Testis (tissue), 3 donors: ENCODE results near the gene OR8G5. TPM values are rescaled to one million over a fixed set of nuclear protein-coding genes. Genes with fewer than 3 reads are reported as not detected.
"Not testable (repeated sequence)": the region's sequence is repeated elsewhere in the genome, so short reads cannot be mapped to it uniquely, and the experiment has no call there.

ENCODE experiments used
- DNase-seq: peaks from one replicate; pipeline ENCODE4 v3.0.0-alpha.2; 2019
- H3K27ac ChIP-seq, 2 donors: fragments of 200-600 bp; sonication (generic); one replicate each; pipeline ENCODE4 v1.5.1; 2019
- H3K27me3 ChIP-seq: fragments of 200-600 bp; sonication (generic); one replicate; pipeline ENCODE4 v1.5.1; 2019
- H3K36me3 ChIP-seq: fragments of 200-600 bp; sonication (generic); one replicate; pipeline ENCODE4 v1.5.1; 2017; ENCODE audit warnings: low read depth; ENCODE audit errors: missing control alignments
- H3K4me1 ChIP-seq: fragments of 200-600 bp; sonication (generic); one replicate; pipeline ENCODE4 v1.5.1; 2019
- H3K4me3 ChIP-seq, 2 donors: fragments of 200-600 bp; sonication (generic); one replicate each; pipeline ENCODE4 v1.5.1; 2017 to 2019
- H3K9me3 ChIP-seq: fragments of 200-600 bp; sonication (generic); one replicate; pipeline ENCODE4 v1.5.1; 2017
- POLR2A ChIP-seq: fragments of 450-650 bp; IDR thresholded peaks from one replicate; pipeline ENCODE4 v1.6.1; 2017; ENCODE audit warnings: antibody characterized with exemption, mild to moderate bottlenecking, moderate library complexity
- WGBS, 2 donors: methylation state at CpG; one replicate each; pipeline ENCODE4 v1.1.5; 2018; 5-methylcytosine and 5-hydroxymethylcytosine counted together
- intact Hi-C: fragments of 100-400 bp; cut with DNase I; formaldehyde crosslinking; loops from one replicate; pipeline ENCODE4 v1.15.1; 2023; ENCODE audit warnings: low total_unique reads
- polyA plus RNA-seq: library from polyadenylated mRNA; stranded (reverse); fragments of 350-450 nt; fragmentation: Illumina TruSeq; extraction: RNeasy Lipid Tissue Mini Kit (QIAGEN cat#74804); gene quantifications from one replicate; pipeline ENCODE4 v1.2.3, GENCODE V29; 2014; ENCODE audit warnings: low read depth, low replicate concordance; ENCODE audit not compliant: insufficient read depth
- total RNA-seq, 2 donors: library from RNA; depleted of rRNA; stranded (reverse); fragments of >200 nt; gene quantifications; one replicate each; pipeline ENCODE4 v1.2.3, GENCODE V29; 2016
- TF ChIP-seq, protein P1 (sequence below), 3 experiments: fragments of 450-650 bp in 2 of 3; fragments of 200-600 bp in 1 of 3; sonication (generic) in 1 of 3; IDR thresholded peaks; one replicate each; pipeline ENCODE4 v1.5.1; 2016 to 2019; ENCODE audit warnings: antibody characterized with exemption in 3 of 3, mild to moderate bottlenecking in 2 of 3, moderate library complexity in 1 of 3

Gene OR8G5
- total and polyA plus RNA-seq, 3 donors from 2014 or later, result 2.5 to 5.7 (median 4.5) TPM

- DNase-seq, result no peak
- no peak overlapping the region for H3K27ac ChIP-seq
- H3K4me3 ChIP-seq, result no peak overlapping the region
- H3K9me3 ChIP-seq, result no peaks in the 10 kb centered on the region
- intact Hi-C loops, result no loop called here
- H3K36me3 ChIP-seq, result no peaks in the 10 kb centered on the region
- H3K4me1 ChIP-seq, result no peaks in the 10 kb centered on the region
- H3K27me3 ChIP-seq, result no peaks in the 10 kb centered on the region
- 93 to 97% methylated on average over 1 of the region's 1 CpG for WGBS, 2 donors
- no peak for TF ChIP-seq POLR2A
- TF ChIP-seq, protein P1, sequence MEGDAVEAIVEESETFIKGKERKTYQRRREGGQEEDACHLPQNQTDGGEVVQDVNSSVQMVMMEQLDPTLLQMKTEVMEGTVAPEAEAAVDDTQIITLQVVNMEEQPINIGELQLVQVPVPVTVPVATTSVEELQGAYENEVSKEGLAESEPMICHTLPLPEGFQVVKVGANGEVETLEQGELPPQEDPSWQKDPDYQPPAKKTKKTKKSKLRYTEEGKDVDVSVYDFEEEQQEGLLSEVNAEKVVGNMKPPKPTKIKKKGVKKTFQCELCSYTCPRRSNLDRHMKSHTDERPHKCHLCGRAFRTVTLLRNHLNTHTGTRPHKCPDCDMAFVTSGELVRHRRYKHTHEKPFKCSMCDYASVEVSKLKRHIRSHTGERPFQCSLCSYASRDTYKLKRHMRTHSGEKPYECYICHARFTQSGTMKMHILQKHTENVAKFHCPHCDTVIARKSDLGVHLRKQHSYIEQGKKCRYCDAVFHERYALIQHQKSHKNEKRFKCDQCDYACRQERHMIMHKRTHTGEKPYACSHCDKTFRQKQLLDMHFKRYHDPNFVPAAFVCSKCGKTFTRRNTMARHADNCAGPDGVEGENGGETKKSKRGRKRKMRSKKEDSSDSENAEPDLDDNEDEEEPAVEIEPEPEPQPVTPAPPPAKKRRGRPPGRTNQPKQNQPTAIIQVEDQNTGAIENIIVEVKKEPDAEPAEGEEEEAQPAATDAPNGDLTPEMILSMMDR (IDR thresholded peaks at IDR 0.05), result no peak
Observed at GRCh38 chr11:124225471-124225870, 30.7 kb upstream of the OR8G5 start.

GRCh38 chr11:124233376-124233775, 22.8 kb upstream of the OR8G5 start:
- intact Hi-C loops, result no loop called here
- H3K4me1 ChIP-seq, result no peaks in the 10 kb centered on the region
- no peaks in the 10 kb centered on the region for H3K36me3 ChIP-seq
- no peaks in the 10 kb centered on the region for H3K27me3 ChIP-seq
- no peak overlapping the region for H3K4me3 ChIP-seq
- H3K9me3 ChIP-seq, result no peaks in the 10 kb centered on the region
- 44 to 55% methylated on average over 1 of the region's 1 CpG for WGBS, 2 donors
- H3K27ac ChIP-seq, result no peak overlapping the region
- no peak for DNase-seq
- TF ChIP-seq, protein P1 (IDR thresholded peaks at IDR 0.05), result no peak
- no peak for TF ChIP-seq POLR2A

DNA sequence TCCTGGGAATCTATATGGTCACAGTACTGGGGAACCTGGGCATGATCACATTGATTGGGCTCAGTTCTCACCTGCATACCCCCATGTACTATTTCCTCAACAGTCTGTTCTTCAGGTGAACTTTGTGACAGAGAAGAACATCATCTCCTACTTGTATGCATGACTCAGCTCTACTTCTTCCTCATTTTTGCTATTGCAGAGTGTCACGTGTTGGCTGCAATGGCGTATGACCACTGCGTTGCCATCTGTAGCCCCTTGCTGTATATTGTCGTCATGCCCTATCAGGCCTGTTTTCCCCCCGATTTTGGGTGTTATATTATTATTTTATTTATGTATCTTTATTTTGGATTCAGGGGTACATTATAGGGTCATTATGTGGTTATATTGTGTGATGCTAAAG, 17.7 kb upstream of the OR8G5 start:
- H3K36me3 ChIP-seq, result no peaks in the 10 kb centered on the region
- no peak for TF ChIP-seq POLR2A
- TF ChIP-seq, protein P1 (IDR thresholded peaks at IDR 0.05), result no peak
- 70 to 73% methylated on average over 5 of the region's 5 CpGs for WGBS, 2 donors
- intact Hi-C loops, result no loop called here
- no peak overlapping the region for H3K4me3 ChIP-seq
- H3K27ac ChIP-seq, result no peak overlapping the region
- H3K4me1 ChIP-seq, result no peaks in the 10 kb centered on the region
- DNase-seq, result no peak
- no peaks in the 10 kb centered on the region for H3K27me3 ChIP-seq
- H3K9me3 ChIP-seq, result no peaks in the 10 kb centered on the region

- Histone ChIP-seq H3K27me3 (no peaks in the 10 kb centered on the region), H3K4me3 (no peak within 1 kb of the TSS), H3K4me1 (no peaks in the 10 kb centered on the region), H3K9me3 (no peaks in the 10 kb centered on the region), H3K27ac (no peak within 1 kb of the TSS), H3K36me3 (no peaks in the 10 kb centered on the region)
- 87 to 88% methylated on average over 3 of the region's 3 CpGs for WGBS, 2 donors
- intact Hi-C loops, result no loop called here
- no peak for TF ChIP-seq POLR2A
- TF ChIP-seq, protein P1 (IDR thresholded peaks at IDR 0.05), result no peak
- no peak for DNase-seq
Observed at GRCh38 chr11:124240621-124241397, 15.4 kb upstream of the OR8G5 start, which contains the start of gene OR8G1. TSS of gene OR8G1 (plus strand) at chr11:124241095. CDS start at chr11:124249676, 8,581 bp downstream.

DNA sequence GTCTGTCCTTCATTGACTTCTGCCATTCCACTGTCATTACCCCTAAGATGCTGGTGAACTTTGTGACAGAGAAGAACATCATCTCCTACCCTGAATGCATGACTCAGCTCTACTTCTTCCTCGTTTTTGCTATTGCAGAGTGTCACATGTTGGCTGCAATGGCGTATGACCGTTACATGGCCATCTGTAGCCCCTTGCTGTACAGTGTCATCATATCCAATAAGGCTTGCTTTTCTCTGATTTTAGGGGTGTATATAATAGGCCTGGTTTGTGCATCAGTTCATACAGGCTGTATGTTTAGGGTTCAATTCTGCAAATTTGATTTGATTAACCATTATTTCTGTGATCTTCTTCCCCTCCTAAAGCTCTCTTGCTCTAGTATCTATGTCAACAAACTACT, 6.3 kb upstream of the OR8G5 start:
- H3K4me3 ChIP-seq, H3K27me3 ChIP-seq, H3K27ac ChIP-seq, DNase-seq, H3K9me3 ChIP-seq, H3K36me3 ChIP-seq, intact Hi-C loops, H3K4me1 ChIP-seq: not testable (repeated sequence)
- 62 to 77% methylated on average over 3 of the region's 3 CpGs for WGBS, 2 donors

GRCh38 chr11:124265041-124265440, 8.9 kb downstream of the OR8G5 start:
- H3K27me3 ChIP-seq, H3K36me3 ChIP-seq, H3K27ac ChIP-seq, intact Hi-C loops, H3K4me3 ChIP-seq, H3K4me1 ChIP-seq, H3K9me3 ChIP-seq, DNase-seq: not testable (repeated sequence)
- 79 to 81% methylated on average over 4 of the region's 4 CpGs for WGBS, 2 donors

GRCh38 chr11:124270886-124271285, 14.7 kb downstream of the OR8G5 start:
- H3K36me3 ChIP-seq, H3K4me1 ChIP-seq, H3K27ac ChIP-seq, intact Hi-C loops, H3K9me3 ChIP-seq, DNase-seq, H3K4me3 ChIP-seq, H3K27me3 ChIP-seq: not testable (repeated sequence)
- WGBS, 2 donors, result 61 to 66% methylated on average over 7 of the region's 7 CpGs
